ENCODE data around the gene PRCP.
A peak's percentile ranks its signal among the peaks of the same experiment; 100 is the strongest.
"Not testable (repeated sequence)": the region's sequence is repeated elsewhere in the genome, so short reads cannot be mapped to it uniquely, and the experiment has no call there.

The PRCP gene

GRCh38 chr11:82900277-82901164, at the start of gene PRCP:
TSS of gene PRCP (minus strand) at chr11:82900430. CDS start at chr11:82900402, 28 bp downstream.
- Mint-ChIP-seq H3K27me3 (ENCODE audit: low read depth) (no peaks in the 10 kb centered on the region), H3K27ac (peak within 1 kb of the TSS; percentile 59 to 88 (median 80)), H3K36me3 (ENCODE audit: low read depth) (no peaks in the 10 kb centered on the region), H3K4me3 (peak within 1 kb of the TSS; percentile 94 to 97 (median 96)), H3K4me1 (peaks cover 29% of the 10 kb centered on the region), H3K9me3 (no peaks in the 10 kb centered on the region)
- TF ChIP-seq, protein P1, sequence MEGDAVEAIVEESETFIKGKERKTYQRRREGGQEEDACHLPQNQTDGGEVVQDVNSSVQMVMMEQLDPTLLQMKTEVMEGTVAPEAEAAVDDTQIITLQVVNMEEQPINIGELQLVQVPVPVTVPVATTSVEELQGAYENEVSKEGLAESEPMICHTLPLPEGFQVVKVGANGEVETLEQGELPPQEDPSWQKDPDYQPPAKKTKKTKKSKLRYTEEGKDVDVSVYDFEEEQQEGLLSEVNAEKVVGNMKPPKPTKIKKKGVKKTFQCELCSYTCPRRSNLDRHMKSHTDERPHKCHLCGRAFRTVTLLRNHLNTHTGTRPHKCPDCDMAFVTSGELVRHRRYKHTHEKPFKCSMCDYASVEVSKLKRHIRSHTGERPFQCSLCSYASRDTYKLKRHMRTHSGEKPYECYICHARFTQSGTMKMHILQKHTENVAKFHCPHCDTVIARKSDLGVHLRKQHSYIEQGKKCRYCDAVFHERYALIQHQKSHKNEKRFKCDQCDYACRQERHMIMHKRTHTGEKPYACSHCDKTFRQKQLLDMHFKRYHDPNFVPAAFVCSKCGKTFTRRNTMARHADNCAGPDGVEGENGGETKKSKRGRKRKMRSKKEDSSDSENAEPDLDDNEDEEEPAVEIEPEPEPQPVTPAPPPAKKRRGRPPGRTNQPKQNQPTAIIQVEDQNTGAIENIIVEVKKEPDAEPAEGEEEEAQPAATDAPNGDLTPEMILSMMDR (IDR thresholded peaks at IDR 0.05; ENCODE audit: unreplicated experiment in 3 of 3), result no peak

DNA sequence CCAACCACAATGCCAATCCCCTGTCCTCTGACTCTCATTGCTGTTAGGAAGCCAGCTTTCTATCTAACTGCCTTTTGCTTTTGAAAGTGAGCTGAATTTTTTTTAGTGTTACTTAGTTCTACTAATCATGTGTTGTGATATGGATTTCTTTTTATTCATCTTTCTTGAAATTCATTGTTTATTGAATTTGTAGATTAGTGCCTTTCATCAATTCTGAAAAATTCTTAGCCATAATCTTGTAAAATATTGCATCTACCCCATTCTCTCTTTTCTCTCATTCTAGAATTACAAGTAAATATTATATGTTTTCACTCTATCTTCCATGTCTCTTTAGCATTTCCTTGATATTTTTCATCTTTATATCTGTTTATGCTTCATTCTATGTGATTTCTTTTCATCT, 49.1 kb upstream of the PRCP start:
- no peak overlapping the region for H3K4me3 Mint-ChIP-seq
- no peak overlapping the region for H3K27ac Mint-ChIP-seq
- H3K36me3 Mint-ChIP-seq (ENCODE audit: low read depth), result no peaks in the 10 kb centered on the region
- peaks cover 3% of the 10 kb centered on the region for H3K27me3 Mint-ChIP-seq (ENCODE audit: low read depth)
- peaks cover 14% of the 10 kb centered on the region for H3K9me3 Mint-ChIP-seq
- TF ChIP-seq, protein P1 (IDR thresholded peaks at IDR 0.05; ENCODE audit: unreplicated experiment in 3 of 3), result no peak
- no peaks in the 10 kb centered on the region for H3K4me1 Mint-ChIP-seq

DNA sequence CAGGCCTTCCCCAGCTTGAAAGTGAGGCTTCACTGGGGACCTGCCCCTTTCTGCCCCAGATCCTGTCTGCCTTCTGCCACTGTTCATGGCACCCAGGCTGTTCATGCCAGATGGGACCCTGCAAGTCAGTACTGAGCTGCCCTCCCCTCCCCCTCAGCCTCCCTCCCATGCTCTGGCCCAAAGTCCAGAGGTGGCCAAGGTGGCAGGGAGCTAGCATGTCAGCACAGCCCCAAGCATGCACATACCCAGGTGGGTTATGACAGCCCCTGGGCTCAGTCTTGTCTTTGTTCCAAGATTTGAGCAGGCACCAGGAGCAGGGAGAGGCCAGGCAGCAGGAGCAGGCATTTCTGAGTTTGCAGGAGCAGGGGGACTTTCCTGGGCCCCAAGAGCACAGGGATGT, 45.5 kb upstream of the PRCP start:
- Mint-ChIP-seq H3K36me3 (ENCODE audit: low read depth) (no peaks in the 10 kb centered on the region), H3K27ac (no peak overlapping the region), H3K4me3 (no peak overlapping the region), H3K4me1 (no peaks in the 10 kb centered on the region), H3K27me3 (ENCODE audit: low read depth) (peaks cover 3% of the 10 kb centered on the region), H3K9me3 (peaks cover 3% of the 10 kb centered on the region)
- TF ChIP-seq, protein P1 (IDR thresholded peaks at IDR 0.05; ENCODE audit: unreplicated experiment in 3 of 3), result no peak

- H3K27ac Mint-ChIP-seq; H3K4me1 Mint-ChIP-seq; H3K4me3 Mint-ChIP-seq; H3K9me3 Mint-ChIP-seq; H3K36me3 Mint-ChIP-seq (ENCODE audit: low read depth); H3K27me3 Mint-ChIP-seq (ENCODE audit: low read depth): not testable (repeated sequence)
Measured at GRCh38 chr11:82945041-82945440, 44.8 kb upstream of the PRCP start.

DNA sequence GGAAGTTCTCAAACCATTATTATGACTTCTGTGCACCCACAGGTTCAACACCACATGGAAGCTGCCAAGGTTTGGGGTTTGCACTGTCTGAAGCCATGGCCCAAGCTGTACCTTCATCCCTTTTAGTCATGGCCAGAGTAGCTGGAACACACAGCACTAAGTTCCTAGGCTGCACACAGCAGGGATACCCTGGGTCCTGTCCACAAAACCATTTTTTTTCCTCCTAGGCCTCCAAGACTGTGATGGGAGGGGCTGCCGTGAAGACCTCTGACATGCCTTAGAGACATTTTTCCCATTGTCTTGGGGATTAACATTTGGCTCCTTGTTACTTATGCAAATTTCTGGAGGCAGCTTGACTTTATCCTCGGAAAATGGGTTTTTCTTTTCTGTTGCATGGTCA, 44.0 kb upstream of the PRCP start:
- H3K4me3 Mint-ChIP-seq, result no peak overlapping the region
- no peaks in the 10 kb centered on the region for H3K36me3 Mint-ChIP-seq (ENCODE audit: low read depth)
- peaks cover 4% of the 10 kb centered on the region for H3K9me3 Mint-ChIP-seq
- TF ChIP-seq, protein P1 (IDR thresholded peaks at IDR 0.05; ENCODE audit: unreplicated experiment in 3 of 3), result no peak
- H3K4me1 Mint-ChIP-seq, result no peaks in the 10 kb centered on the region
- peaks cover 3% of the 10 kb centered on the region for H3K27me3 Mint-ChIP-seq (ENCODE audit: low read depth)
- H3K27ac Mint-ChIP-seq, result no peak overlapping the region

DNA sequence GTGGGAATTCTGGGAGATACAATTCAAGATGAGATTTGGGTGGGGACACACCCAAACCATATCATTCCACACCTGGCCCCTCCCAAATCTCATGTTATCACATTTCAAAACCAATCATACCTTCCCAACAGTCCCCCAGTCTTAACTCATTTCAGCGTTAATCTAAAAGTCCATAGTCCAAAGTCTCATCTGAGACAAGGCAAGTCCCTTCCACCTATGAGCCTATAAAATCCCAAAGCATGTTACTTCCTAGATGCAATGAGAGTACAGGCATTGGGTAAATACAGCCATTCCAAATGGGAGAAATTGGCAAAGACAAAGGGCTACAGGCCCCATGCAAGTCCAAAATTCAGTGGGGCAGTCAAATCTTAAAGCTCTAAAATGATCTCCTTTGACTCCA, 43.2 kb upstream of the PRCP start:
- H3K27ac Mint-ChIP-seq; H3K36me3 Mint-ChIP-seq (ENCODE audit: low read depth); H3K4me1 Mint-ChIP-seq; H3K9me3 Mint-ChIP-seq; H3K27me3 Mint-ChIP-seq (ENCODE audit: low read depth); H3K4me3 Mint-ChIP-seq: not testable (repeated sequence)

- Mint-ChIP-seq H3K27ac (no peak overlapping the region), H3K4me1 (no peaks in the 10 kb centered on the region), H3K9me3 (peaks cover 4% of the 10 kb centered on the region), H3K27me3 (ENCODE audit: low read depth) (peaks cover 3% of the 10 kb centered on the region), H3K4me3 (no peak overlapping the region), H3K36me3 (ENCODE audit: low read depth) (no peaks in the 10 kb centered on the region)
- TF ChIP-seq, protein P1 (IDR thresholded peaks at IDR 0.05; ENCODE audit: unreplicated experiment in 3 of 3), result no peak
Measured at GRCh38 chr11:82942376-82942775, 42.1 kb upstream of the PRCP start.
